Mammary epithelial cell (primary cell): ENCODE data around the gene CDKN3.

ENCODE experiments used
- EZH2 ChIP-seq: IDR thresholded peaks from 2 replicates; pipeline ENCODE4 v1.6.1; 2012; ENCODE audit warnings: low read length, inconsistent platforms, borderline replicate concordance
- TF ChIP-seq, protein P1 (sequence below), 2 donors: IDR thresholded peaks in 1 of 2; conservative IDR thresholded peaks in 1 of 2; 2 replicates each; pipeline ENCODE4 v1.5.1; 2011 to 2012; ENCODE audit warnings: inconsistent platforms in 2 of 2, low read length in 2 of 2, mild to moderate bottlenecking in 2 of 2, control low read depth in 1 of 2, low read depth in 1 of 2; ENCODE audit not compliant: insufficient read depth in 1 of 2; ENCODE audit errors: extremely low read depth in 1 of 2

DNA sequence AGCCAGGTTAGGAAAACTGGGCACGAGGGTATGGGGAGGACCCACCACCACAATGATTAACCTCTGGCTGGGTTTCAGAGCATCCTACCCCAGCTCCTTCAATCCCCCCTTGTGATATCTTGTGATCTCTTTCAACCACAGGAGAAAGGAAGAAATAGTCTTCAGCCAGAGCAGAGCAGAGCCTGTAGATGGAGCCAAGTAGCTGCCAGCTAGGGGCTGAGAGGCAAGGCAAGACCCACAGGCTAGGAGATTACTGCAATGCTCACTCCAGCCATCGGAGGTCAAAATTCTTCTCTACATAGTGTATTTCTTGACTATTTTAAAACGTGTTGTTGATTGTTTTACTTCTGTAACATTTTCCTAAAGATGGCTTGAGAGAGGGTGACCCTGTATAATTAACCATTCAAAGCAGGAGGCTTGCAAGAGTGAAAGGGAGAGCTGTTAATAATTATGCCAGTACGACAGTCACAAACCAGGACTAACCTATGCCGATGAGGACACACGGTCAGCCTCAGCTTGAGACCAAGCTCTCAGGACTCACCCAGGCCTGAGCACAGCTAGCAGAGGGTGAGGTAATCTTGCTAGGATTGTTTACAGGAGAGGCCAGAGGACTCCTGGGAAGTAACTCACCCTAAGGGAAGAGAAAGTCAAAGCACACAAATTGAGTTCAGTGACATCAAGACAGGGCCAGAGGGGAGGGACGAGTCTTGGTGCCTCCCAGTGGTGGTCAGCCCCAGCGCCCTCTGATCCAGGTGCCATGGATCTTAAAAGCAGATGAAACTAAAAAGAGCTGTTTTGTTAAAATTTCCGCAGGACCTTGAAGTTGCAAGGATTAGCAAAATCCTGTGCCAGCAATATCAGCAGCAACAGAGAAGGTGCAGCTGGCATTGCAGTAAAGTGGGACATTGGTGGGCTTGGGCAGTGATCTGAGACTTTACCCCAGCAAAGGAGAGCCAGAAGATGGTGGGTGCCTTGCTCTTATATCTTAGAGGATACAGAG, 29.8 kb upstream of the CDKN3 start:
- TF ChIP-seq, protein P1, sequence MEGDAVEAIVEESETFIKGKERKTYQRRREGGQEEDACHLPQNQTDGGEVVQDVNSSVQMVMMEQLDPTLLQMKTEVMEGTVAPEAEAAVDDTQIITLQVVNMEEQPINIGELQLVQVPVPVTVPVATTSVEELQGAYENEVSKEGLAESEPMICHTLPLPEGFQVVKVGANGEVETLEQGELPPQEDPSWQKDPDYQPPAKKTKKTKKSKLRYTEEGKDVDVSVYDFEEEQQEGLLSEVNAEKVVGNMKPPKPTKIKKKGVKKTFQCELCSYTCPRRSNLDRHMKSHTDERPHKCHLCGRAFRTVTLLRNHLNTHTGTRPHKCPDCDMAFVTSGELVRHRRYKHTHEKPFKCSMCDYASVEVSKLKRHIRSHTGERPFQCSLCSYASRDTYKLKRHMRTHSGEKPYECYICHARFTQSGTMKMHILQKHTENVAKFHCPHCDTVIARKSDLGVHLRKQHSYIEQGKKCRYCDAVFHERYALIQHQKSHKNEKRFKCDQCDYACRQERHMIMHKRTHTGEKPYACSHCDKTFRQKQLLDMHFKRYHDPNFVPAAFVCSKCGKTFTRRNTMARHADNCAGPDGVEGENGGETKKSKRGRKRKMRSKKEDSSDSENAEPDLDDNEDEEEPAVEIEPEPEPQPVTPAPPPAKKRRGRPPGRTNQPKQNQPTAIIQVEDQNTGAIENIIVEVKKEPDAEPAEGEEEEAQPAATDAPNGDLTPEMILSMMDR (conservative IDR thresholded peaks at IDR 0.05 in 1 of 2, IDR thresholded peaks at IDR 0.05 in 1 of 2; ENCODE audit: extremely low read depth in 1 of 2, insufficient read depth in 1 of 2, low read depth in 1 of 2, low read length in 2 of 2), result peak; percentile 54 to 69
- no peak for TF ChIP-seq EZH2
